H9 (cell line): ENCODE data around the gene LRP10. TPM values are rescaled to one million over a fixed set of nuclear protein-coding genes. Genes with fewer than 3 reads are reported as not detected.
"Not testable (repeated sequence)": the region's sequence is repeated elsewhere in the genome, so short reads cannot be mapped to it uniquely, and the experiment has no call there.

Source experiments
- DNase-seq: peaks from one replicate; pipeline ENCODE4 v3.0.0-alpha.2; 2017
- H2AFZ ChIP-seq: one replicate; pipeline ENCODE4 v1.6.1; 2013; ENCODE audit warnings: mild to moderate bottlenecking, low read length, control low read depth, moderate library complexity
- H2AK5ac ChIP-seq: 2 replicates; pipeline ENCODE4 v1.6.1; 2013; ENCODE audit warnings: low read length, control low read depth, mixed read lengths; ENCODE audit not compliant: insufficient read length
- H2BK120ac ChIP-seq: one replicate; pipeline ENCODE4 v1.6.1; 2013; ENCODE audit warnings: low read depth, mild to moderate bottlenecking, low read length, control low read depth, inconsistent platforms; ENCODE audit not compliant: poor library complexity, severe bottlenecking
- H2BK12ac ChIP-seq: 2 replicates; pipeline ENCODE4 v1.6.1; 2013; ENCODE audit warnings: low read length, control low read depth, mixed read lengths, low read depth; ENCODE audit not compliant: insufficient read length
- H2BK15ac ChIP-seq: 2 replicates; pipeline ENCODE4 v1.6.1; 2013; ENCODE audit warnings: low read depth, low read length, control low read depth
- H2BK20ac ChIP-seq: one replicate; pipeline ENCODE4 v1.6.1; 2013; ENCODE audit warnings: low read depth, mild to moderate bottlenecking, low read length, control low read depth, inconsistent platforms; ENCODE audit not compliant: poor library complexity, severe bottlenecking
- H2BK5ac ChIP-seq: 2 replicates; pipeline ENCODE4 v1.6.1; 2013; ENCODE audit warnings: low read length, control low read depth, mixed read lengths; ENCODE audit not compliant: insufficient read length
- H3K14ac ChIP-seq: 2 replicates; pipeline ENCODE4 v1.6.1; 2013; ENCODE audit warnings: low read length, control low read depth; ENCODE audit not compliant: insufficient read depth
- H3K18ac ChIP-seq: 2 replicates; pipeline ENCODE4 v1.6.1; 2013; ENCODE audit warnings: low read depth, mild to moderate bottlenecking, mixed read lengths, low read length, control low read depth; ENCODE audit not compliant: insufficient read length
- H3K23ac ChIP-seq: 2 replicates; pipeline ENCODE4 v1.6.1; 2013; ENCODE audit warnings: low read length, control low read depth, mixed read lengths, low read depth; ENCODE audit not compliant: insufficient read length
- H3K23me2 ChIP-seq: 2 replicates; pipeline ENCODE4 v1.6.1; 2013; ENCODE audit warnings: low read depth, mild to moderate bottlenecking, mixed read lengths, low read length, control low read depth; ENCODE audit not compliant: insufficient read length, poor library complexity, severe bottlenecking
- H3K27ac ChIP-seq: 2 replicates; pipeline ENCODE4 v1.5.1; 2013; ENCODE audit warnings: low read length, control low read depth, mixed read lengths, low read depth; ENCODE audit not compliant: insufficient read length
- H3K27me3 ChIP-seq: 2 replicates; pipeline ENCODE4 v1.6.1; 2013; ENCODE audit warnings: low read length, control low read depth, inconsistent platforms; ENCODE audit not compliant: insufficient read depth
- H3K4ac ChIP-seq: 2 replicates; pipeline ENCODE4 v1.6.1; 2013; ENCODE audit warnings: low read depth, mild to moderate bottlenecking, control low read depth, inconsistent platforms, low read length, moderate library complexity
- H3K4me1 ChIP-seq: 2 replicates; pipeline ENCODE4 v1.6.1; 2013; ENCODE audit warnings: low read length, control low read depth, inconsistent platforms; ENCODE audit not compliant: insufficient read depth
- H3K4me2 ChIP-seq: 2 replicates; pipeline ENCODE4 v1.6.1; 2013; ENCODE audit warnings: low read length, control low read depth, mixed read lengths; ENCODE audit not compliant: insufficient read length, insufficient read depth
- H3K56ac ChIP-seq: 2 replicates; pipeline ENCODE4 v1.6.1; 2013; ENCODE audit warnings: low read depth, mild to moderate bottlenecking, mixed read lengths, low read length, control low read depth; ENCODE audit not compliant: insufficient read length
- H3K79me1 ChIP-seq: 2 replicates; pipeline ENCODE4 v1.6.1; 2013; ENCODE audit warnings: low read depth, mild to moderate bottlenecking, moderate library complexity, low read length, control low read depth, inconsistent platforms; ENCODE audit not compliant: insufficient read depth, poor library complexity, severe bottlenecking
- H3K79me2 ChIP-seq: 2 replicates; pipeline ENCODE4 v1.6.1; 2013; ENCODE audit warnings: low read length, control low read depth, inconsistent platforms; ENCODE audit not compliant: insufficient read depth
- H3K9ac ChIP-seq: 2 replicates; pipeline ENCODE4 v1.6.1; 2013; ENCODE audit warnings: low read length, control low read depth, mixed read lengths; ENCODE audit not compliant: insufficient read length; ENCODE audit errors: extremely low read depth
- H3K9me3 ChIP-seq: one replicate; pipeline ENCODE4 v1.6.1; 2013; ENCODE audit warnings: low read depth, low read length, inconsistent platforms; ENCODE audit not compliant: control insufficient read depth
- H3T11ph ChIP-seq: one replicate; pipeline ENCODE4 v1.6.1; 2013; ENCODE audit warnings: mild to moderate bottlenecking, low read length, control low read depth, inconsistent platforms
- H4K20me1 ChIP-seq: one replicate; pipeline ENCODE4 v1.6.1; 2013; ENCODE audit not compliant: control insufficient read depth, insufficient read length, insufficient read depth
- H4K5ac ChIP-seq: 2 replicates; pipeline ENCODE4 v1.6.1; 2013; ENCODE audit warnings: low read depth, mild to moderate bottlenecking, mixed read lengths, low read length, control low read depth; ENCODE audit not compliant: insufficient read length
- H4K8ac ChIP-seq: replicated peaks from 2 replicates; pipeline ENCODE4 v1.6.1; 2013; ENCODE audit warnings: low read length, control low read depth, mixed read lengths, low read depth; ENCODE audit not compliant: insufficient read length
- H4K91ac ChIP-seq: 2 replicates; pipeline ENCODE4 v1.6.1; 2013; ENCODE audit warnings: low read depth, mild to moderate bottlenecking, moderate library complexity, mixed read lengths, low read length, control low read depth; ENCODE audit not compliant: insufficient read length
- H3K27ac Mint-ChIP-seq, 3 experiments: 2 replicates in 2 of 3; 3 replicates in 1 of 3; pipeline ENCODE4 v1.8.0; 2020 to 2021; ENCODE audit warnings: mixed read lengths in 3 of 3, mild to moderate bottlenecking in 1 of 3, moderate library complexity in 1 of 3
- H3K27me3 Mint-ChIP-seq: 2 replicates; pipeline ENCODE4 v1.8.0; 2021; ENCODE audit warnings: low read depth, mild to moderate bottlenecking, moderate library complexity, mixed read lengths
- H3K36me3 Mint-ChIP-seq, 3 experiments: 2 replicates in 2 of 3; 3 replicates in 1 of 3; pipeline ENCODE4 v1.8.0; 2020 to 2021; ENCODE audit warnings: low read depth in 3 of 3, mixed read lengths in 3 of 3; ENCODE audit not compliant: insufficient read depth in 1 of 3
- H3K4me1 Mint-ChIP-seq, 2 experiments: 2 replicates each; pipeline ENCODE4 v1.8.0; 2020; ENCODE audit warnings: mixed read lengths in 2 of 2
- H3K4me3 Mint-ChIP-seq, 2 experiments: 2 replicates in 1 of 2; 3 replicates in 1 of 2; pipeline ENCODE4 v1.8.0; 2020 to 2021; ENCODE audit warnings: mild to moderate bottlenecking in 2 of 2, mixed read lengths in 2 of 2, moderate library complexity in 1 of 2
- H3K9me3 Mint-ChIP-seq, 2 experiments: 2 replicates in 1 of 2; 3 replicates in 1 of 2; pipeline ENCODE4 v1.8.0; 2020; ENCODE audit warnings: mild to moderate bottlenecking in 2 of 2, mixed read lengths in 2 of 2, moderate library complexity in 1 of 2
- WGBS: extraction: QIAGEN DNeasy Blood & Tissue Kit; methylation state at CpG from one replicate; pipeline ENCODE4 v1.1.7; 2013; ENCODE audit warnings: missing lambda C conversion rate, low lambda C conversion rate, mixed read lengths; ENCODE audit not compliant: insufficient read length; ENCODE audit errors: extremely low coverage; 5-methylcytosine and 5-hydroxymethylcytosine counted together
- total RNA-seq: library from RNA; stranded (reverse); gene quantifications from 2 replicates; pipeline ENCODE4 v1.2.1, GENCODE V29; 2021
- TF ChIP-seq, protein P1 (sequence below): fragments of 200-600 bp; sonication (generic); conservative IDR thresholded peaks from 3 replicates; pipeline ENCODE4 v1.8.0; 2021; ENCODE audit warnings: antibody characterized with exemption, mild to moderate bottlenecking

The LRP10 gene
- total RNA-seq, 1 experiment from 2014 or later = 13.3 TPM

GRCh38 chr14:22910916-22911315, 39.4 kb downstream of the LRP10 start:
- H3K9me3 ChIP-seq = no peaks in the 10 kb centered on the region
- Mint-ChIP-seq H3K27me3 (no peaks in the 10 kb centered on the region), H3K4me1 (no peaks in the 10 kb centered on the region), H3K4me3 (no peak overlapping the region; a peak in 1 of 5 replicates), H3K9me3 (no peaks in the 10 kb centered on the region), H3K27ac (no peak overlapping the region), H3K36me3 (peaks cover 15 to 46% (median 42%) of the 10 kb centered on the region in 3 experiments)
- H3K9ac ChIP-seq = no peak overlapping the region
- H4K8ac ChIP-seq = no peak overlapping the region
- H3K79me1 ChIP-seq = no peaks in the 10 kb centered on the region
- no peak overlapping the region for H3K23ac ChIP-seq
- no peak overlapping the region for H2BK15ac ChIP-seq
- no peak overlapping the region for H2BK120ac ChIP-seq
- WGBS = no CpG with 5 or more reads among the region's 5 CpGs
- no peaks in the 10 kb centered on the region for H4K20me1 ChIP-seq
- no peaks in the 10 kb centered on the region for H3K4me1 ChIP-seq
- no peak for DNase-seq
- H4K91ac ChIP-seq = no peak overlapping the region
- no peak overlapping the region for H2BK12ac ChIP-seq
- H3T11ph ChIP-seq = no peak overlapping the region
- no peak overlapping the region for H2BK5ac ChIP-seq
- no peak overlapping the region for H3K27ac ChIP-seq
- H2AFZ ChIP-seq = no peak overlapping the region
- no peaks in the 10 kb centered on the region for H3K27me3 ChIP-seq
- H3K23me2 ChIP-seq = no peaks in the 10 kb centered on the region
- H4K5ac ChIP-seq = no peak overlapping the region
- H2AK5ac ChIP-seq = no peak overlapping the region
- TF ChIP-seq, protein P1, sequence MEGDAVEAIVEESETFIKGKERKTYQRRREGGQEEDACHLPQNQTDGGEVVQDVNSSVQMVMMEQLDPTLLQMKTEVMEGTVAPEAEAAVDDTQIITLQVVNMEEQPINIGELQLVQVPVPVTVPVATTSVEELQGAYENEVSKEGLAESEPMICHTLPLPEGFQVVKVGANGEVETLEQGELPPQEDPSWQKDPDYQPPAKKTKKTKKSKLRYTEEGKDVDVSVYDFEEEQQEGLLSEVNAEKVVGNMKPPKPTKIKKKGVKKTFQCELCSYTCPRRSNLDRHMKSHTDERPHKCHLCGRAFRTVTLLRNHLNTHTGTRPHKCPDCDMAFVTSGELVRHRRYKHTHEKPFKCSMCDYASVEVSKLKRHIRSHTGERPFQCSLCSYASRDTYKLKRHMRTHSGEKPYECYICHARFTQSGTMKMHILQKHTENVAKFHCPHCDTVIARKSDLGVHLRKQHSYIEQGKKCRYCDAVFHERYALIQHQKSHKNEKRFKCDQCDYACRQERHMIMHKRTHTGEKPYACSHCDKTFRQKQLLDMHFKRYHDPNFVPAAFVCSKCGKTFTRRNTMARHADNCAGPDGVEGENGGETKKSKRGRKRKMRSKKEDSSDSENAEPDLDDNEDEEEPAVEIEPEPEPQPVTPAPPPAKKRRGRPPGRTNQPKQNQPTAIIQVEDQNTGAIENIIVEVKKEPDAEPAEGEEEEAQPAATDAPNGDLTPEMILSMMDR = no peak
- H3K14ac ChIP-seq = no peak overlapping the region
- H3K56ac ChIP-seq = no peak overlapping the region
- H3K4ac ChIP-seq = no peak overlapping the region
- no peak overlapping the region for H3K18ac ChIP-seq
- H2BK20ac ChIP-seq = no peak overlapping the region
- no peak overlapping the region for H3K4me2 ChIP-seq
- H3K79me2 ChIP-seq = 0 out of 2 replicates have a peak, but pooled peaks cover 2% of the 10 kb centered on the region

GRCh38 chr14:22914836-22915235, 43.3 kb downstream of the LRP10 start:
- H3K4ac ChIP-seq, H3K27ac ChIP-seq, H3K56ac ChIP-seq, H4K20me1 ChIP-seq, H3K9ac ChIP-seq, H3T11ph ChIP-seq, H3K9me3 Mint-ChIP-seq, H3K18ac ChIP-seq, H3K4me3 Mint-ChIP-seq, H4K91ac ChIP-seq, H3K27me3 Mint-ChIP-seq, H3K14ac ChIP-seq, H3K79me1 ChIP-seq, H2BK120ac ChIP-seq, H2AFZ ChIP-seq, H3K4me1 ChIP-seq, H3K9me3 ChIP-seq, DNase-seq, H3K27me3 ChIP-seq, H3K79me2 ChIP-seq, H4K5ac ChIP-seq, H2BK12ac ChIP-seq, H2BK15ac ChIP-seq, H4K8ac ChIP-seq, H3K23ac ChIP-seq, H3K4me2 ChIP-seq, H3K27ac Mint-ChIP-seq, H2BK5ac ChIP-seq, H2AK5ac ChIP-seq, H3K23me2 ChIP-seq, H2BK20ac ChIP-seq: not testable (repeated sequence)
- Mint-ChIP-seq H3K36me3 (peaks cover 3 to 33% (median 27%) of the 10 kb centered on the region in 3 experiments; a peak in 5 of 7 replicates), H3K4me1 (peaks cover 11 to 12% of the 10 kb centered on the region in 2 experiments)
- WGBS = no CpG with 5 or more reads among the region's 4 CpGs
